Tibial nerve (tissue), 4 donors: ENCODE measurements around the gene SPRR2G.
"Not testable (repeated sequence)": the region's sequence is repeated elsewhere in the genome, so short reads cannot be mapped to it uniquely, and the experiment has no call there.

Experiments used
- EP300 ChIP-seq, 2 donors: sonication (generic); formaldehyde crosslinking; IDR thresholded peaks; one replicate each; pipeline ENCODE4 v1.6.1; 2017; ENCODE audit warnings: antibody characterized with exemption in 2 of 2, mild to moderate bottlenecking in 1 of 2
- TF ChIP-seq, protein P1 (sequence below), 5 experiments: fragments of 200-600 bp in 3 of 5; fragments of 450-650 bp in 2 of 5; sonication (generic) in 3 of 5; IDR thresholded peaks; one replicate each; pipeline ENCODE4 v1.5.1; 2016 to 2019; ENCODE audit warnings: antibody characterized with exemption in 5 of 5, mild to moderate bottlenecking in 3 of 5, moderate library complexity in 2 of 5

DNA sequence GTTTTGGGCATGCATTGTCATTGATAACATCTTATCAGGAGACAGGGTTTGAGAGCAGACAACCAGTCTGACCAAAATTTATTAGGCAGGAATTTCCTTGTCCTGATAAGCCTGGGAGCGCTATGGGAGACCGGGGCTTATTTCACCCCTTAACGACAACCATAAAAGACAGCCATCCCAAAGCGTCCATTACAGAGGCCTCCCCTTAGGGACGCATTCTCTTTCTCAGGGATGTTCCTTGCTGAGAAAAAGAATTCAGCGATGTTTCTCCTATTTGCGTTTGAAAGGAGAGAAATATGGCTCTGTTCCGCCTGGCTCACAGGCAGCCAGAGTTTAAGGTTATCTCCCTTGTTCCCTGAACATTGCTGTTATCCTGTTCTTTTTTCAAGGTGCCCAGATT is 26.9 kb downstream of the SPRR2G start:
- TF ChIP-seq, protein P1, sequence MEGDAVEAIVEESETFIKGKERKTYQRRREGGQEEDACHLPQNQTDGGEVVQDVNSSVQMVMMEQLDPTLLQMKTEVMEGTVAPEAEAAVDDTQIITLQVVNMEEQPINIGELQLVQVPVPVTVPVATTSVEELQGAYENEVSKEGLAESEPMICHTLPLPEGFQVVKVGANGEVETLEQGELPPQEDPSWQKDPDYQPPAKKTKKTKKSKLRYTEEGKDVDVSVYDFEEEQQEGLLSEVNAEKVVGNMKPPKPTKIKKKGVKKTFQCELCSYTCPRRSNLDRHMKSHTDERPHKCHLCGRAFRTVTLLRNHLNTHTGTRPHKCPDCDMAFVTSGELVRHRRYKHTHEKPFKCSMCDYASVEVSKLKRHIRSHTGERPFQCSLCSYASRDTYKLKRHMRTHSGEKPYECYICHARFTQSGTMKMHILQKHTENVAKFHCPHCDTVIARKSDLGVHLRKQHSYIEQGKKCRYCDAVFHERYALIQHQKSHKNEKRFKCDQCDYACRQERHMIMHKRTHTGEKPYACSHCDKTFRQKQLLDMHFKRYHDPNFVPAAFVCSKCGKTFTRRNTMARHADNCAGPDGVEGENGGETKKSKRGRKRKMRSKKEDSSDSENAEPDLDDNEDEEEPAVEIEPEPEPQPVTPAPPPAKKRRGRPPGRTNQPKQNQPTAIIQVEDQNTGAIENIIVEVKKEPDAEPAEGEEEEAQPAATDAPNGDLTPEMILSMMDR (IDR thresholded peaks at IDR 0.05), result not testable (repeated sequence)
- not testable (repeated sequence) for TF ChIP-seq EP300 (IDR thresholded peaks at IDR 0.05)
